ENCODE data around the gene CHST8.

GRCh38 chr19:33647146-33647545, 25.4 kb downstream of the CHST8 start:
- TF ChIP-seq, protein P1, sequence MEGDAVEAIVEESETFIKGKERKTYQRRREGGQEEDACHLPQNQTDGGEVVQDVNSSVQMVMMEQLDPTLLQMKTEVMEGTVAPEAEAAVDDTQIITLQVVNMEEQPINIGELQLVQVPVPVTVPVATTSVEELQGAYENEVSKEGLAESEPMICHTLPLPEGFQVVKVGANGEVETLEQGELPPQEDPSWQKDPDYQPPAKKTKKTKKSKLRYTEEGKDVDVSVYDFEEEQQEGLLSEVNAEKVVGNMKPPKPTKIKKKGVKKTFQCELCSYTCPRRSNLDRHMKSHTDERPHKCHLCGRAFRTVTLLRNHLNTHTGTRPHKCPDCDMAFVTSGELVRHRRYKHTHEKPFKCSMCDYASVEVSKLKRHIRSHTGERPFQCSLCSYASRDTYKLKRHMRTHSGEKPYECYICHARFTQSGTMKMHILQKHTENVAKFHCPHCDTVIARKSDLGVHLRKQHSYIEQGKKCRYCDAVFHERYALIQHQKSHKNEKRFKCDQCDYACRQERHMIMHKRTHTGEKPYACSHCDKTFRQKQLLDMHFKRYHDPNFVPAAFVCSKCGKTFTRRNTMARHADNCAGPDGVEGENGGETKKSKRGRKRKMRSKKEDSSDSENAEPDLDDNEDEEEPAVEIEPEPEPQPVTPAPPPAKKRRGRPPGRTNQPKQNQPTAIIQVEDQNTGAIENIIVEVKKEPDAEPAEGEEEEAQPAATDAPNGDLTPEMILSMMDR (conservative IDR thresholded peaks at IDR 0.05; ENCODE audit: low read depth in 2 of 2), result no peak
- TF ChIP-seq CREB1 (CRISPR knock-in tag; IDR thresholded peaks at IDR 0.05; ENCODE audit: low read depth) (no peak), POLR2AphosphoS5 (IDR thresholded peaks at IDR 0.05; ENCODE audit: low read depth) (no peak), JUNB (IDR thresholded peaks at IDR 0.05; ENCODE audit: unreplicated experiment) (no peak), EZH2 (IDR thresholded peaks at IDR 0.05; ENCODE audit: low read depth, unreplicated experiment) (no peak), ZNF114 (CRISPR knock-in tag; IDR thresholded peaks at IDR 0.05) (no peak)
- TF ChIP-seq, protein P2, sequence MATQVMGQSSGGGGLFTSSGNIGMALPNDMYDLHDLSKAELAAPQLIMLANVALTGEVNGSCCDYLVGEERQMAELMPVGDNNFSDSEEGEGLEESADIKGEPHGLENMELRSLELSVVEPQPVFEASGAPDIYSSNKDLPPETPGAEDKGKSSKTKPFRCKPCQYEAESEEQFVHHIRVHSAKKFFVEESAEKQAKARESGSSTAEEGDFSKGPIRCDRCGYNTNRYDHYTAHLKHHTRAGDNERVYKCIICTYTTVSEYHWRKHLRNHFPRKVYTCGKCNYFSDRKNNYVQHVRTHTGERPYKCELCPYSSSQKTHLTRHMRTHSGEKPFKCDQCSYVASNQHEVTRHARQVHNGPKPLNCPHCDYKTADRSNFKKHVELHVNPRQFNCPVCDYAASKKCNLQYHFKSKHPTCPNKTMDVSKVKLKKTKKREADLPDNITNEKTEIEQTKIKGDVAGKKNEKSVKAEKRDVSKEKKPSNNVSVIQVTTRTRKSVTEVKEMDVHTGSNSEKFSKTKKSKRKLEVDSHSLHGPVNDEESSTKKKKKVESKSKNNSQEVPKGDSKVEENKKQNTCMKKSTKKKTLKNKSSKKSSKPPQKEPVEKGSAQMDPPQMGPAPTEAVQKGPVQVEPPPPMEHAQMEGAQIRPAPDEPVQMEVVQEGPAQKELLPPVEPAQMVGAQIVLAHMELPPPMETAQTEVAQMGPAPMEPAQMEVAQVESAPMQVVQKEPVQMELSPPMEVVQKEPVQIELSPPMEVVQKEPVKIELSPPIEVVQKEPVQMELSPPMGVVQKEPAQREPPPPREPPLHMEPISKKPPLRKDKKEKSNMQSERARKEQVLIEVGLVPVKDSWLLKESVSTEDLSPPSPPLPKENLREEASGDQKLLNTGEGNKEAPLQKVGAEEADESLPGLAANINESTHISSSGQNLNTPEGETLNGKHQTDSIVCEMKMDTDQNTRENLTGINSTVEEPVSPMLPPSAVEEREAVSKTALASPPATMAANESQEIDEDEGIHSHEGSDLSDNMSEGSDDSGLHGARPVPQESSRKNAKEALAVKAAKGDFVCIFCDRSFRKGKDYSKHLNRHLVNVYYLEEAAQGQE (IDR thresholded peaks at IDR 0.05; ENCODE audit: unreplicated experiment), result no peak
- TF ChIP-seq, protein P3, sequence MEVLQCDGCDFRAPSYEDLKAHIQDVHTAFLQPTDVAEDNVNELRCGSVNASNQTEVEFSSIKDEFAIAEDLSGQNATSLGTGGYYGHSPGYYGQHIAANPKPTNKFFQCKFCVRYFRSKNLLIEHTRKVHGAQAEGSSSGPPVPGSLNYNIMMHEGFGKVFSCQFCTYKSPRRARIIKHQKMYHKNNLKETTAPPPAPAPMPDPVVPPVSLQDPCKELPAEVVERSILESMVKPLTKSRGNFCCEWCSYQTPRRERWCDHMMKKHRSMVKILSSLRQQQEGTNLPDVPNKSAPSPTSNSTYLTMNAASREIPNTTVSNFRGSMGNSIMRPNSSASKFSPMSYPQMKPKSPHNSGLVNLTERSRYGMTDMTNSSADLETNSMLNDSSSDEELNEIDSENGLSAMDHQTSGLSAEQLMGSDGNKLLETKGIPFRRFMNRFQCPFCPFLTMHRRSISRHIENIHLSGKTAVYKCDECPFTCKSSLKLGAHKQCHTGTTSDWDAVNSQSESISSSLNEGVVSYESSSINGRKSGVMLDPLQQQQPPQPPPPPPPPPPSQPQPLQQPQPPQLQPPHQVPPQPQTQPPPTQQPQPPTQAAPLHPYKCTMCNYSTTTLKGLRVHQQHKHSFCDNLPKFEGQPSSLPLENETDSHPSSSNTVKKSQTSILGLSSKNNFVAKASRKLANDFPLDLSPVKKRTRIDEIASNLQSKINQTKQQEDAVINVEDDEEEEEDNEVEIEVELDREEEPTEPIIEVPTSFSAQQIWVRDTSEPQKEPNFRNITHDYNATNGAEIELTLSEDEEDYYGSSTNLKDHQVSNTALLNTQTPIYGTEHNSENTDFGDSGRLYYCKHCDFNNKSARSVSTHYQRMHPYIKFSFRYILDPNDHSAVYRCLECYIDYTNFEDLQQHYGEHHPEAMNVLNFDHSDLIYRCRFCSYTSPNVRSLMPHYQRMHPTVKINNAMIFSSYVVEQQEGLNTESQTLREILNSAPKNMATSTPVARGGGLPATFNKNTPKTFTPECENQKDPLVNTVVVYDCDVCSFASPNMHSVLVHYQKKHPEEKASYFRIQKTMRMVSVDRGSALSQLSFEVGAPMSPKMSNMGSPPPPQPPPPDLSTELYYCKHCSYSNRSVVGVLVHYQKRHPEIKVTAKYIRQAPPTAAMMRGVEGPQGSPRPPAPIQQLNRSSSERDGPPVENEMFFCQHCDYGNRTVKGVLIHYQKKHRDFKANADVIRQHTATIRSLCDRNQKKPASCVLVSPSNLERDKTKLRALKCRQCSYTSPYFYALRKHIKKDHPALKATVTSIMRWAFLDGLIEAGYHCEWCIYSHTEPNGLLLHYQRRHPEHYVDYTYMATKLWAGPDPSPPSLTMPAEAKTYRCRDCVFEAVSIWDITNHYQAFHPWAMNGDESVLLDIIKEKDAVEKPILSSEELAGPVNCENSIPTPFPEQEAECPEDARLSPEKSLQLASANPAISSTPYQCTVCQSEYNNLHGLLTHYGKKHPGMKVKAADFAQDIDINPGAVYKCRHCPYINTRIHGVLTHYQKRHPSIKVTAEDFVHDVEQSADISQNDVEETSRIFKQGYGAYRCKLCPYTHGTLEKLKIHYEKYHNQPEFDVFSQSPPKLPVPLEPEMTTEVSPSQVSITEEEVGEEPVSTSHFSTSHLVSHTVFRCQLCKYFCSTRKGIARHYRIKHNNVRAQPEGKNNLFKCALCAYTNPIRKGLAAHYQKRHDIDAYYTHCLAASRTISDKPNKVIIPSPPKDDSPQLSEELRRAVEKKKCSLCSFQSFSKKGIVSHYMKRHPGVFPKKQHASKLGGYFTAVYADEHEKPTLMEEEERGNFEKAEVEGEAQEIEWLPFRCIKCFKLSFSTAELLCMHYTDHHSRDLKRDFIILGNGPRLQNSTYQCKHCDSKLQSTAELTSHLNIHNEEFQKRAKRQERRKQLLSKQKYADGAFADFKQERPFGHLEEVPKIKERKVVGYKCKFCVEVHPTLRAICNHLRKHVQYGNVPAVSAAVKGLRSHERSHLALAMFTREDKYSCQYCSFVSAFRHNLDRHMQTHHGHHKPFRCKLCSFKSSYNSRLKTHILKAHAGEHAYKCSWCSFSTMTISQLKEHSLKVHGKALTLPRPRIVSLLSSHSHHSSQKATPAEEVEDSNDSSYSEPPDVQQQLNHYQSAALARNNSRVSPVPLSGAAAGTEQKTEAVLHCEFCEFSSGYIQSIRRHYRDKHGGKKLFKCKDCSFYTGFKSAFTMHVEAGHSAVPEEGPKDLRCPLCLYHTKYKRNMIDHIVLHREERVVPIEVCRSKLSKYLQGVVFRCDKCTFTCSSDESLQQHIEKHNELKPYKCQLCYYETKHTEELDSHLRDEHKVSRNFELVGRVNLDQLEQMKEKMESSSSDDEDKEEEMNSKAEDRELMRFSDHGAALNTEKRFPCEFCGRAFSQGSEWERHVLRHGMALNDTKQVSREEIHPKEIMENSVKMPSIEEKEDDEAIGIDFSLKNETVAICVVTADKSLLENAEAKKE (CRISPR knock-in tag; IDR thresholded peaks at IDR 0.05), result no peak

Data from GM23338 (cell line).